ENCODE results near the gene RANGAP1. TPM values are rescaled to one million over a fixed set of nuclear protein-coding genes. Genes with fewer than 3 reads are reported as not detected.

Gene RANGAP1
- total and polyA plus RNA-seq, 7 donors: 18.7 to 64.8 (median 30.7) TPM

- H3K36me3 ChIP-seq: no peaks in the 10 kb centered on the region
- WGBS, 2 donors: 68 to 84% methylated on average over 16 of the region's 16 CpGs
- peak overlapping the region; percentile 8 to 62 (median 46) for H3K27ac ChIP-seq
- no peak for TF ChIP-seq EP300 (IDR thresholded peaks at IDR 0.05)
- TF ChIP-seq POLR2AphosphoS5 (IDR thresholded peaks at IDR 0.05): peak in 1 of 4 donors; percentile 20
- no peaks in the 10 kb centered on the region for H3K27me3 ChIP-seq
- H3K4me3 ChIP-seq: peak overlapping the region in 1 of 4 donors; percentile 10
- H3K4me1 ChIP-seq: peaks cover 0 to 25% (median 23%) of the 10 kb centered on the region in 4 donors
- intact Hi-C loops (cut with DNase I): no loop called here
- no peaks in the 10 kb centered on the region for H3K9me3 ChIP-seq
- DNase-seq: no peak
Observed at GRCh38 chr22:41239443-41240128, 46.4 kb downstream of the RANGAP1 start.

DNA sequence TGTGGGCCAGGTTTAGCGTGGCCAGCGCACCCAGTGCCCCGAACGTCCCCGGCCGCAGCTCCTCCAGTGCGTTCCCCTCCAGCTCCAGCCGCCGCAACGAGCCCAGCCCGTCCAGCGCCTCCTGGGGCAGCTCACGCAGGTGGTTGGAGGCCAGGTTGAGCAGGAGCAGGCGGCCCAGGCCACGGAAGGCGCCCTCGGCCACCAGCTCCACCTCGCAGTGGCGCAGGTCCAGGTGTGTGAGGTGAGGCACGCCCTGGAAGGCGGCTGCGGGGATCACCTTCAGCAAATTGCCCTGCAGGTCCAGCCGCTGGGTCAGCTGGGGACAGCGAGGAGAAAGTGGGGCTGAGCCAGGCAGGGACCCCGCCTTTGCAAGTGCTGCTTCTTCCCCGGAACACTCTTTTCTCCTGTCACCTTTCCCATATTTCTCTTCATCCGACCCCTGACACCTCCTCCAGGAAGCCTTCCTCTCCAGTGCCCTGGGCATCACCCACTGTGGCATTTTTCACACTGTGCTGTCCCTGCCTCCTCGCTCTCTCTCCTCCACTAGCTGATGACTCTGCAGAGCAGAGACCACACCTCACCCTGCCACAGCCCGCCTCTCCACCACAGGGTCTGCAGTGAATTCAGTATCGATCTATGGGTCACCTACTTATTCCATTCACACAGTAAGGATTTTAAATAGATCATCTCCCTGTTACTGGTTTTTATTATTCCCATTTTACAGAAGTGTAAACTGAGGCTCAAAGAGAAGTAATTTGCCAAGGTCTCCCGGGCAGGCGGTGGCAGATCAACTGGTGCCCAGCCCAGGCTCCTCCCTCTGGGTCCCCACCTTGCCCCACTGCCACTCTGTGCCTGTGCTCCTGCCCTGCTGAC is 47.2 kb downstream of the RANGAP1 start:
- 80 to 93% methylated on average over 32 of the region's 32 CpGs for WGBS, 2 donors
- Histone ChIP-seq H3K36me3 (no peaks in the 10 kb centered on the region), H3K4me3 (peak overlapping the region in 2 of 4 donors; percentile 49 to 61), H3K27ac (peak overlapping the region in 3 of 4 donors; percentile 51 to 60 (median 54)), H3K4me1 (peaks cover 0 to 25% (median 22%) of the 10 kb centered on the region in 4 donors), H3K9me3 (no peaks in the 10 kb centered on the region), H3K27me3 (no peaks in the 10 kb centered on the region)
- TF ChIP-seq, protein P1, sequence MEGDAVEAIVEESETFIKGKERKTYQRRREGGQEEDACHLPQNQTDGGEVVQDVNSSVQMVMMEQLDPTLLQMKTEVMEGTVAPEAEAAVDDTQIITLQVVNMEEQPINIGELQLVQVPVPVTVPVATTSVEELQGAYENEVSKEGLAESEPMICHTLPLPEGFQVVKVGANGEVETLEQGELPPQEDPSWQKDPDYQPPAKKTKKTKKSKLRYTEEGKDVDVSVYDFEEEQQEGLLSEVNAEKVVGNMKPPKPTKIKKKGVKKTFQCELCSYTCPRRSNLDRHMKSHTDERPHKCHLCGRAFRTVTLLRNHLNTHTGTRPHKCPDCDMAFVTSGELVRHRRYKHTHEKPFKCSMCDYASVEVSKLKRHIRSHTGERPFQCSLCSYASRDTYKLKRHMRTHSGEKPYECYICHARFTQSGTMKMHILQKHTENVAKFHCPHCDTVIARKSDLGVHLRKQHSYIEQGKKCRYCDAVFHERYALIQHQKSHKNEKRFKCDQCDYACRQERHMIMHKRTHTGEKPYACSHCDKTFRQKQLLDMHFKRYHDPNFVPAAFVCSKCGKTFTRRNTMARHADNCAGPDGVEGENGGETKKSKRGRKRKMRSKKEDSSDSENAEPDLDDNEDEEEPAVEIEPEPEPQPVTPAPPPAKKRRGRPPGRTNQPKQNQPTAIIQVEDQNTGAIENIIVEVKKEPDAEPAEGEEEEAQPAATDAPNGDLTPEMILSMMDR (IDR thresholded peaks at IDR 0.05): no peak
- no peak for TF ChIP-seq POLR2AphosphoS5 (IDR thresholded peaks at IDR 0.05)
- no peak for TF ChIP-seq POLR2A (IDR thresholded peaks at IDR 0.05)
- TF ChIP-seq EP300 (IDR thresholded peaks at IDR 0.05): no peak
- no peak for DNase-seq
- intact Hi-C loops (cut with DNase I): no loop called here

- peak overlapping the region; percentile 10 to 61 (median 48) for H3K4me3 ChIP-seq
- TF ChIP-seq EP300 (IDR thresholded peaks at IDR 0.05): no peak
- TF ChIP-seq, protein P1 (IDR thresholded peaks at IDR 0.05): peak in 1 of 4 experiments; percentile 40
- H3K36me3 ChIP-seq: no peaks in the 10 kb centered on the region
- no peaks in the 10 kb centered on the region for H3K9me3 ChIP-seq
- DNase-seq: peak; percentile 79
- intact Hi-C loops (cut with DNase I): loop anchor here (2.0 kb wide), 1 partner anchor 315 kb away; no protein-coding TSS in a partner anchor
- WGBS, 2 donors: 19 to 21% methylated on average over 97 of the region's 97 CpGs
- H3K4me1 ChIP-seq: peaks cover 0 to 25% (median 22%) of the 10 kb centered on the region in 4 donors
- H3K27ac ChIP-seq: peak overlapping the region; percentile 14 to 54 (median 40)
- no peaks in the 10 kb centered on the region for H3K27me3 ChIP-seq
Observed at GRCh38 chr22:41237707-41238569, 48.0 kb downstream of the RANGAP1 start.

- intact Hi-C loops (cut with DNase I): loop anchor here (2.0 kb wide), 1 partner anchor 314 kb away; no protein-coding TSS in a partner anchor
- no peaks in the 10 kb centered on the region for H3K27me3 ChIP-seq
- no peaks in the 10 kb centered on the region for H3K36me3 ChIP-seq
- TF ChIP-seq, protein P1 (IDR thresholded peaks at IDR 0.05): peak in 1 of 4 experiments; percentile 41
- TF ChIP-seq EP300 (IDR thresholded peaks at IDR 0.05) (no peak), POLR2AphosphoS5 (IDR thresholded peaks at IDR 0.05) (no peak), POLR2A (IDR thresholded peaks at IDR 0.05) (no peak)
- peak overlapping the region; percentile 10 to 61 (median 48) for H3K4me3 ChIP-seq
- peak overlapping the region in 2 of 4 donors; percentile 51 to 54 for H3K27ac ChIP-seq
- H3K4me1 ChIP-seq: peaks cover 0 to 25% (median 22%) of the 10 kb centered on the region in 4 donors
- WGBS, 2 donors: 34 to 44% methylated on average over 33 of the region's 33 CpGs
- H3K9me3 ChIP-seq: no peaks in the 10 kb centered on the region
- DNase-seq: no peak
Observed at GRCh38 chr22:41237036-41237706, 48.8 kb downstream of the RANGAP1 start.

Measured in sigmoid colon (tissue), 7 donors.